Breast epithelium (tissue), 4 donors: ENCODE measurements around the gene RXRG. TPM values are rescaled to one million over a fixed set of nuclear protein-coding genes. Genes with fewer than 3 reads are reported as not detected.

Experiments used
- DNase-seq, 2 donors: peaks; one replicate each; pipeline ENCODE4 v3.0.0-alpha.2; 2019; ENCODE audit warnings: low spot score in 2 of 2
- H3K27ac ChIP-seq, 2 donors: fragments of 200-600 bp; sonication (generic) in 1 of 2; one replicate each; pipeline ENCODE4 v1.5.1; 2016 to 2019; ENCODE audit warnings: mild to moderate bottlenecking in 1 of 2
- H3K27me3 ChIP-seq, 2 donors: fragments of 200-600 bp; sonication (generic) in 1 of 2; one replicate each; pipeline versions ENCODE4 v1.5.1 to v1.6.0; 2017 to 2019; ENCODE audit warnings: control low read depth in 1 of 2, mild to moderate bottlenecking in 1 of 2
- H3K36me3 ChIP-seq: fragments of 200-600 bp; one replicate; pipeline ENCODE4 v1.5.1; 2019
- H3K4me1 ChIP-seq, 2 donors: fragments of 200-600 bp; sonication (generic); one replicate each; pipeline ENCODE4 v1.5.1; 2016 to 2019; ENCODE audit warnings: control low read depth in 1 of 2
- H3K4me3 ChIP-seq, 3 donors: fragments of 200-600 bp; sonication (generic); 1 replicate in 2 of 3; 2 replicates in 1 of 3; pipeline ENCODE4 v1.5.1; 2016 to 2019; ENCODE audit warnings: mild to moderate bottlenecking in 3 of 3, moderate library complexity in 2 of 3
- H3K9me3 ChIP-seq, 2 donors: fragments of 200-600 bp; sonication (generic) in 1 of 2; one replicate each; pipeline ENCODE4 v1.5.1; 2016 to 2019; ENCODE audit warnings: control low read depth in 1 of 2
- POLR2A ChIP-seq: fragments of 450-650 bp; IDR thresholded peaks from one replicate; pipeline ENCODE4 v1.6.1; 2016; ENCODE audit warnings: antibody characterized with exemption, mild to moderate bottlenecking, moderate library complexity
- POLR2AphosphoS5 ChIP-seq, 3 donors: sonication (generic); formaldehyde crosslinking; IDR thresholded peaks; one replicate each; pipeline ENCODE4 v1.6.1; 2017; ENCODE audit warnings: antibody characterized with exemption in 3 of 3
- intact Hi-C: fragments of 100-400 bp; cut with DNase I; formaldehyde crosslinking; loops from one replicate; pipeline ENCODE4 v1.15.1; 2023; ENCODE audit warnings: low total_unique reads
- total RNA-seq, 3 donors: library from RNA; depleted of rRNA; stranded (reverse); fragments of >200 nt; gene quantifications; one replicate each; pipeline ENCODE4 v1.1.0, GENCODE V29; 2016
- TF ChIP-seq, protein P1 (sequence below), 3 donors: fragments of 450-650 bp; IDR thresholded peaks; one replicate each; pipeline ENCODE4 v1.5.1; 2016 to 2017; ENCODE audit warnings: antibody characterized with exemption in 3 of 3, mild to moderate bottlenecking in 3 of 3, moderate library complexity in 3 of 3

Gene RXRG
- total RNA-seq, 3 donors from 2014 or later: 0.16 TPM; not detected in 2

DNA sequence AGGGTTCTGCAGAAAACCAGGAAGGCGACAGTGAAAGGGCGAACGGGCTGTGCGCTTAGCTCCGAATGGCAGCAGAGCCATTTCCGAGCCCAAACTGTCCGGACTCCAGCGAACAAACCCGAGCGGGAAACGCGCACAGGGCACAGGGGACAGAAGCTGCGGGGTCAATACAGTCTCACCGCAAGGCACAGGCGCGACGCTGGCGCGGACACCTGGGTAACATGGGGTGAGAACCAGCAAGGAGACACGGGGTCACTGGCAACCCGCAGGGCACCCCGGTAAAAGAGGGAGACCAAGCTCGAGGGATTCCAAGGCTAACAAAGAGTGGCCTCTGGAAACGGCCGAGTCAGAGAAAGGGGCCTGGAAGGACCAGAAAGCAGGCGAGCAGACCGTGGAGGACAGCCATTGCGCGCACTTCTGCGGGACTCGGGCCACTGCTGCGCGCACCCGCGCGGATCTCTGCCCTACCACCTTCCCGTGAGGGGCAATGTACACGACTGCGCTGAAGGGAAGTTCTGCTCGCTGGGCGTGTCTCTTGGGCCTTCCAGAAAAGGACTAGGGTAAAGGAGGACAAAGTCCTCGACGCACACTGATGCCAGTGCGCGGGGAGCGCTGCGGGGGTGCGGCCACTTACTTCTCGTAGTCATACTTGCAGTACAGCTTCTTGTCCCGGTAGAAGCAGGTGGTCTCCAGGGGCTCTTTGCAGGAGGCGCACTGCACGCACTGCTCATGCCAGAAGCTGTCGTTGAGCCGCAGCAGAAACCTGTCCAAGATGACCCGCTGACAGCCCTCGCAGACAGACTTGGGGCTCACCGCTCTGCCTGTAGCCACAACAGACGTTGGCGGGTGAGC, 92.3 kb downstream of the RXRG start:
- Histone ChIP-seq H3K27ac (no peak overlapping the region), H3K27me3 (peaks cover 6 to 85% of the 10 kb centered on the region in 2 donors), H3K9me3 (no peaks in the 10 kb centered on the region), H3K4me3 (peak overlapping the region in 1 of 3 donors; percentile 25), H3K36me3 (no peaks in the 10 kb centered on the region), H3K4me1 (peaks cover 0 to 5% of the 10 kb centered on the region in 2 donors)
- TF ChIP-seq POLR2AphosphoS5 (IDR thresholded peaks at IDR 0.05): no peak
- no peak for TF ChIP-seq POLR2A
- TF ChIP-seq, protein P1, sequence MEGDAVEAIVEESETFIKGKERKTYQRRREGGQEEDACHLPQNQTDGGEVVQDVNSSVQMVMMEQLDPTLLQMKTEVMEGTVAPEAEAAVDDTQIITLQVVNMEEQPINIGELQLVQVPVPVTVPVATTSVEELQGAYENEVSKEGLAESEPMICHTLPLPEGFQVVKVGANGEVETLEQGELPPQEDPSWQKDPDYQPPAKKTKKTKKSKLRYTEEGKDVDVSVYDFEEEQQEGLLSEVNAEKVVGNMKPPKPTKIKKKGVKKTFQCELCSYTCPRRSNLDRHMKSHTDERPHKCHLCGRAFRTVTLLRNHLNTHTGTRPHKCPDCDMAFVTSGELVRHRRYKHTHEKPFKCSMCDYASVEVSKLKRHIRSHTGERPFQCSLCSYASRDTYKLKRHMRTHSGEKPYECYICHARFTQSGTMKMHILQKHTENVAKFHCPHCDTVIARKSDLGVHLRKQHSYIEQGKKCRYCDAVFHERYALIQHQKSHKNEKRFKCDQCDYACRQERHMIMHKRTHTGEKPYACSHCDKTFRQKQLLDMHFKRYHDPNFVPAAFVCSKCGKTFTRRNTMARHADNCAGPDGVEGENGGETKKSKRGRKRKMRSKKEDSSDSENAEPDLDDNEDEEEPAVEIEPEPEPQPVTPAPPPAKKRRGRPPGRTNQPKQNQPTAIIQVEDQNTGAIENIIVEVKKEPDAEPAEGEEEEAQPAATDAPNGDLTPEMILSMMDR (IDR thresholded peaks at IDR 0.05): no peak
- intact Hi-C loops: no loop called here
- DNase-seq: no peak

DNA sequence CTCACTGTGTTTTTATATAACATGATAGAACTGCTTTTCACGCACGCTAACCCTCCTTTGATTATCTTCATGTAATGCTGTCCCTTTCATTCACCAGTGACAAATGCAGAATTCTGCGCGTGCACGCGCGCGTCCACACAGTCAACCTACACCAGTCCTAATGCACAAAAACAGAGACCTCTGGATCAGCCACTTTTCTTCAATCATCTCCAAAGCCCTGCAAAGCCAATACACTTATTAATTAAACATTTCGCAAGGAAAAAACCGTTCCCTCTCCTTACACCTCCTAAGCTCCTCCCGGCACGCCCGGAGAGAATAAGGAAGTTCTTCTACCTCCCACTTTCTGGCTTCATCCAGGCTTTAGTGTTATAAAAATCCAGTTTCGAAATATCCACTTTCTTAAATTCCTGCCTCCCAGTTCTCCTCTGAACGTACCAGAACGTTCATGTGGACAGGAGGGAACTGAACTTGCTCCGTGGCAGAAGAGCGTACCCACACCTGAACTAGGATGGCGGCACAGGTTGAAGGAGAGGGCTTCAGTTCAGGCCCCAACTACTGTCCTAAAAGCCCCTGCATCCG, 93.0 kb downstream of the RXRG start:
- intact Hi-C loops: no loop called here
- peaks cover 6 to 86% of the 10 kb centered on the region in 2 donors for H3K27me3 ChIP-seq
- peaks cover 0 to 5% of the 10 kb centered on the region in 2 donors for H3K4me1 ChIP-seq

More for the DNA sequence above, 93.0 kb downstream of the RXRG start:
- Histone ChIP-seq H3K9me3 (no peaks in the 10 kb centered on the region), H3K27ac (no peak overlapping the region), H3K36me3 (no peaks in the 10 kb centered on the region), H3K4me3 (no peak overlapping the region)
- DNase-seq: no peak
- TF ChIP-seq, protein P1 (IDR thresholded peaks at IDR 0.05): no peak
- no peak for TF ChIP-seq POLR2A
- no peak for TF ChIP-seq POLR2AphosphoS5 (IDR thresholded peaks at IDR 0.05)

Other genes with a start within 250 kb of the RXRG start
- 1 to 10 TPM in 1 of 3 donors, not detected in 2; 1.3 TPM for gene LMX1A, start 88.4 kb downstream of the RXRG start, total RNA-seq
- not detected for gene LRRC52, start 98.9 kb upstream of the RXRG start, total RNA-seq
- 100 to 1,000 TPM; 140 to 318 (median 251) TPM for gene MGST3, start 186.1 kb upstream of the RXRG start, total RNA-seq